D721Med (cell line): ENCODE measurements around the gene CREB3L4.

Experiments used
- DNase-seq: peaks from one replicate; pipeline ENCODE4 v3.0.0; 2011; ENCODE audit warnings: low spot score; ENCODE audit not compliant: insufficient read length
- FAIRE-seq: peaks from 2 replicates; lab custom pipeline; 2011; peaks lifted over from hg19 to GRCh38; lab: Jason Lieb, UNC
- CTCF ChIP-seq: IDR thresholded peaks from 2 replicates; pipeline ENCODE4 v1.5.1; 2012; ENCODE audit warnings: mild to moderate bottlenecking, control low read depth; ENCODE audit not compliant: insufficient read depth; ENCODE audit errors: missing control alignments

CREB3L4 gene

DNA sequence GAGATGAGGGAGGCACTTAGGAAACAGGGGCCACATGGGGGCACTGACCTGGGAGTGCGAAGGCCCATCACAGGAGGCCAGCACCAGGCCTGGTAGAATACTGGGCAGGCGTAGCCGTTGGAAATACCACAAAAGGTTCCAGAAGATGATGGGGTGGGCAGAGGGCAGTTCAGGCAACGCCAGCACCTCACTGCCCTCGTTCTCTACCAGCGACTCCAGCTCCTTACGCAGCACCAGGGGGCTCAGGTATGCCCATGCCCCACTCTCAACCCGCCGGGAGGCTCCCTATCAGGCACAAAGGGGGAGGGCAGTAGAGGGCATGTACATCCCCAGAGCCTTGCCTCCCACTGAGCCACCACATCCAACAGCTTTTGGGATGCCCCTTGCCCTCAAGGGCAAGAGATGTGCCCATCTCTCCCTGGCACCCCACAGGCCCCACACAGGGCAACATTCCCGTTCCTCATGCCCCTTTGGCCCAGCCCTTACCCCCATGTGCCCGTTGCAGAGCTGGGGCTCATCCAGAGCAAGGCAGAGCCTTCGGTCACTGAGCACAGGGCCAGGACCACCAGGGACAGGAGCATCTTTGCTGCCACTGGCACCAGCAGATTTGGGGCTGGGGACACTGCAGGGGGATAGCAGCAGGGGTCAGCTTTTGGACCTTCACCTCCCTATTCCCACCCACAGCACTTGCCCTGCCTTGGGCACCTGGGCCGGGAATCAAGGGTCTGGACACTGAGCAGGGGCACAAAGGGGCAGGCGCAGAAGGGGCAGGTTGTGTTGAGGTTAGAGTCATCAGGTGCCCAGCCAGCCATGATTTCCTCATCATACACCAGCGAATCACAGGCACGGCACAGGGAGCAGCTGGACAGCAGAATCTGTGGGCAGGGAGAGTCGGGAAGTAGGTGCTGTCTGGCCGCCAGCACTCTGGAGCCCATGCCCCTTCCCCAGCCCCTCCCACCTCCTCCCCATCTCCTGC is 35.3 kb upstream of the CREB3L4 start:
- no peak for TF ChIP-seq CTCF
- FAIRE-seq = no peak
- DNase-seq = no peak

- DNase-seq = no peak
- FAIRE-seq = no peak
- no peak for TF ChIP-seq CTCF
Measured at GRCh38 chr1:153933430-153933829, 34.3 kb upstream of the CREB3L4 start.

DNA sequence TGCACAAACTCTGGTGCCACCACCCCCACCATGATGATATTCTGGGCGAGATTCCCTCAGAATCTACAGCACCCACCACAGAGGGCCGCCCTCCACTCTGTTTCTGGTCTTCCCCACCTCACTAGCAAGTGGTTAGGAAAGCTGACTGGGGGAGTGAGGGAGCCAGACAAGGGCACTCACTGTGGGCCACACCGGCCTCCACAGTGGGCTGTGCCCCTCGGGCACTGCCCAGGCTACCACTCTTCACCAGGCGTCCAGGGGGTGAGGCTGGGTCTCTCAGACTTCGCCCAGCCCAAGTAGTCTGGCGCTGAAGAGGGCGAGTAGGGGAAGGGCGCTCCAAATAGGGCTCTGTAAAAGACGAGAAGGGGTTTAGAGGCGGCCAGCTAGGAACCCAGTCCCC is 33.7 kb upstream of the CREB3L4 start:
- TF ChIP-seq CTCF = no peak
- FAIRE-seq (no peak), DNase-seq (no peak)

- no peak for DNase-seq
- no peak for TF ChIP-seq CTCF
- no peak for FAIRE-seq
Measured at GRCh38 chr1:153934746-153935145, 33.0 kb upstream of the CREB3L4 start.

DNA sequence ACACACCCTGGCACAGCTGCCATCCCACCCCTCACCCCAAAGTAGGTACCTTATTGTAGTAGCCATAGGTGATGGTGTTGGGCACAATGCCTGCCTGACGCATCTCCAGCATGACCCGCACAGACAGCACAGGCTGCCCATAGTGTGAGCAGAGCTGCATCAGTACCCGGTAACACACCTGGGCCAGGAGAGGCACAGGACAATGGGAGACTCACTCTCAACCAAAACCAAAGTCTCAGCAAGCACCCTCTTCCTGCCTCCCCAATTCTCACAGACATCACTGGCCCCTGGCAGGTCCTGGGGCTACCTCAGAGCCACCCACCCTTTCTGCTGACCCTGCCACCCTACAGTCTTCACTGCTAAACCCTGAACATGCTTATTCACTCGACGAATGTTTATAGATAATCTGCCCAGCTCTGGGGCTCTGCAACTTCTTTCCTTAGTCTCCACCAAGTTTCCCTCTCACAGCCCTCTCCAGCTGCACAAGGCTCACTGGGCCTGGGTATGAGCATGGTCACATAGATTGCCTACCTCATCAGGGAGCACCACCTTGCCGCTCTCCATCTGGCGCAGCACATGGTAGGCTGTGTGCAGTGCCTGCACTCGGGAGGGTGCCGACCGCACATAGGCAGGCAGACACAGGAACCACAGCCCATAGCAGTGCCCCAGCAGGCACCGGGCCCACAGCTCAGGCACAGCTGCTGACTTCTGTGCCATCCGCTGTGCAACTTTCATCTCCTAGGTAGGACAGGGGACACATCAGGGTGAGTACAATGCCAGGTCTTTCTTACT is 31.5 kb upstream of the CREB3L4 start:
- no peak for DNase-seq
- no peak for FAIRE-seq
- TF ChIP-seq CTCF = no peak

DNA sequence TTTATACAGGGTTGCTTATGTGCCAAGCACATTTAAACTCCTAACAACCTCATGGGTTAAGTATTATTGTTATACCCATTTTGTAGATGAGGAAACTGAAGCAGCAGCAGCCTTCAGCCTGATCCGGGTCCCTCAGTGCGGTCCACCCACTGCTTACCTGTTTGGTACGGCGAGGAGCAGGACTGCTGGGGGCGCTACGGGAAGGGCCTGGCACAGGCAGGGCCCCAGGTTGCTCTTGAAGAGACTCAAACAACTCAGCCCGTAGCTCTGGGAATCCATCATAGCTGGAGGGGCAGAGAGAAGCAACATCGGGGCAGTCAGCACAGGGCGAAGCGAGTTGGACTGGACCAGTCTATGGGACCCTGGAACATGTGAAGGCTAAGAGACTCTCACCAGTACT is 30.4 kb upstream of the CREB3L4 start:
- no peak for TF ChIP-seq CTCF
- FAIRE-seq = no peak
- no peak for DNase-seq

GRCh38 chr1:153938996-153939395 is 28.7 kb upstream of the CREB3L4 start:
- no peak for FAIRE-seq
- no peak for DNase-seq
- TF ChIP-seq CTCF = no peak
